GM23248 (cell line): Measurements from ENCODE around the gene ACTN4.

Experiments used
- EZH2 ChIP-seq: fragments of 200-600 bp; sonication (generic); IDR thresholded peaks from 2 replicates; pipeline ENCODE4 v1.6.1; 2018; ENCODE audit warnings: antibody characterized with exemption, mild to moderate bottlenecking; ENCODE audit not compliant: insufficient read depth, poor library complexity, severe bottlenecking
- EZH2phosphoT487 ChIP-seq: fragments of 200-600 bp; sonication (generic); IDR thresholded peaks from 2 replicates; pipeline ENCODE4 v1.6.1; 2018; ENCODE audit warnings: antibody characterized with exemption, moderate library complexity, mild to moderate bottlenecking, low read depth; ENCODE audit not compliant: insufficient read depth

DNA sequence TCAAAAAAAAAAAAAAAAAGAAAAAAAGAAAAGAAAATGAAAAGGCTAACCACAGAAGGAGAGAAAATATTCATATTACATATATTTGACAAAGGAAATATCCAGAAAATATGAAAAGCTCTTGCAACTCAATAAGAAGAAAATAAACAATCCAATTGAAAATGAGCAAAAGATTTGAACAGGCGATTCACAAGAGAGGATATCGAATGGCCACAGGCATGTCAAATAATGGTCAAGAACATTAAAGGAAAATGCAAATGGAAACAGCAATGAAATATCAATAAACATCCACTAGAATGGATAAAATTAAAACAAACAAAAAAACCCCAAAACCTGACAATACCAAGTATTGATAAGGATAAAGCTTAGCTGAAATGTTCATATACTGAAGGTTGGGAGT is 117.8 kb downstream of the ACTN4 start:
- TF ChIP-seq EZH2 = no peak
- no peak for TF ChIP-seq EZH2phosphoT487
